HG02981 (cell line): ENCODE results near the gene PAXIP1.
"Not testable (repeated sequence)": the region's sequence is repeated elsewhere in the genome, so short reads cannot be mapped to it uniquely, and the experiment has no call there.

Source experiments
- ATAC-seq: cut with Tn5 transposase; IDR thresholded peaks from one replicate; pipeline ENCODE4 v1.9.1; 2021; ENCODE audit warnings: mild to moderate bottlenecking, moderate library complexity; ENCODE audit not compliant: unreplicated experiment

Gene PAXIP1

GRCh38 chr7:154950960-154951359, 52.0 kb downstream of the PAXIP1 start:
- no peak for ATAC-seq

GRCh38 chr7:154947604-154948003, 55.3 kb downstream of the PAXIP1 start:
- no peak for ATAC-seq

- ATAC-seq, result no peak
Observed at GRCh38 chr7:154946166-154946565, 56.8 kb downstream of the PAXIP1 start.

GRCh38 chr7:154943906-154944305, 59.0 kb downstream of the PAXIP1 start:
- no peak for ATAC-seq

DNA sequence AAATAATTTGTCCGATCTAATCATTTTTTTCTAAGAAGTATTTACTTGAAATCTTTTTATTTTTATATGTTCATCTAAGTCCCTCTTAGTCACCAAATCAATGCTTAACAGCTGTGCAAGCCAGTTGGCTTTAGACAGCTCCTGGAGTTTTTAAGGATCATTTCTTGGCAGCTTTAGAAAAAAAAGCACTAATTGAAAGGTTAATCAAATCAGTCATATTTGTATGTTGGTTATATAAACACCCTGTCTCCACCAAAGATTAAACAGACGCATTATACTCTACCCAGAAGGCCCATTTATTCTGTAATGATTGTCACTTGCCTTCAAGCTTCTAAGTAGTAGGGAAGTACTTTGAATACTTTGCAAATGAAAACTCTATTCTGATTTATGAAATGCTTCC, 60.2 kb downstream of the PAXIP1 start:
- no peak for ATAC-seq

GRCh38 chr7:154937837-154938236, 65.1 kb downstream of the PAXIP1 start:
- no peak for ATAC-seq

- ATAC-seq, result not testable (repeated sequence)
Observed at GRCh38 chr7:154934353-154934952, 68.5 kb downstream of the PAXIP1 start.

GRCh38 chr7:154931906-154932305, 71.0 kb downstream of the PAXIP1 start:
- no peak for ATAC-seq

GRCh38 chr7:154929006-154929726, 73.8 kb downstream of the PAXIP1 start:
- peak; percentile 2 for ATAC-seq

- ATAC-seq, result peak; percentile 77
Observed at GRCh38 chr7:154928136-154929005, 74.6 kb downstream of the PAXIP1 start.

GRCh38 chr7:154927624-154928125, 75.2 kb downstream of the PAXIP1 start:
- ATAC-seq, result peak; percentile 53

- ATAC-seq, result not testable (repeated sequence)
Observed at GRCh38 chr7:154922472-154922871, 80.5 kb downstream of the PAXIP1 start.

GRCh38 chr7:154919344-154920225, 83.3 kb downstream of the PAXIP1 start:
- no peak for ATAC-seq

- no peak for ATAC-seq
Observed at GRCh38 chr7:154918741-154919140, 84.2 kb downstream of the PAXIP1 start.

DNA sequence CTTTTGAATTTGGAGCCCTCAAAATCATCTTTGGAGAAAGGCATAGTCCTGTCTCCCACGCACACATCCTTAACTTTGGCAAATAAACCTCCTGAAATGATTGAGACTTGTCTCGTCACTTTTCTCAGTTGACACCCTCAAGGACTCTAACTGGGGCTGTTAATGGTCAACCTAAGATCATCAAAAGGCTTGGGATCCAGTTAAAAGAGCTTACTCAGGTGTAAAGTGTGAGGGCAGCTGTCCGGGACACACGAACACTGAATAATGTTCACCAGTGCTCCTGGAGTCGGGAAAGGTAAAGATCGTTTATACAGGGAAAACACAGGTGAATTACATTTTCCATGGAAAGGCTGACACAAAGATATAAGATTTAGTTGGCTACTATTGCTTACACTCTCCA, 84.7 kb downstream of the PAXIP1 start:
- no peak for ATAC-seq

DNA sequence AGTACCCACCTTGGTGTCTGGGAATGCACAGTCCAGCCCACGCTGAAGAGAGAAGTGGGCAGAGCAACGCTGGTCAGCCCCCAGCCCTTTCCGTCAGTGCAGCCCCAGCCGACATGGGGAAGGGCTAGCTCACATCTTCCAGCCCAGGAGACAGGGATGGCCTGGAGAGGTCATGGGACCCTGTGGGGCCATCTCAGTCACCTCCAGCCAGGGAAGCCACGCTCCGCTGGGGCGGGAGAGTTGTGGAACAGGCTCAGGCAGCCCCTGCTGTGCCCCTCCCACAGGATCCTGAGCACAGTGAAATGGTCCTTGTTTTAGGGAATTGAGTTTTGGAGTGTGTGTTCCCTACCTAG, 85.1 kb downstream of the PAXIP1 start:
- no peak for ATAC-seq

GRCh38 chr7:154916856-154917807, 85.8 kb downstream of the PAXIP1 start:
- no peak for ATAC-seq

DNA sequence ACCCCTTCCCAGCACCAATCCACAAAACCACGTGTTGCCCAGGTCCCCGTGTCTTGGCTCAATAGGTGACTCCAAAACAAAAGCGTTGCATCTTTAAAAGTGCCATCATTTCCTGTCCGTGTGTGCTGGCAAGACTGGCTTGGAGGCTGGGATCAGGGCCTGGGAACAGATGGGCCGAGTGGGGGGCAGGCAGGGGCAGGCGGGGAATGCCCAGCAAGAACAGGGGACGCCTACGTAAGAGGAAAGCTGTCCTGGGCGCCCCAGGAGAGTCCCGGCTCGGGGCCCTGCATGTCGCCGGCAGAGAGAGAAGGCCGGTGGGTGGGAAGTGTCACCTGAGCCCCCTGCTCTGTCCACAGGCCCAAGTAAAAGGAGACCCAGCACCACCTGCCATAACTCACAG, 86.5 kb downstream of the PAXIP1 start:
- ATAC-seq, result no peak

- no peak for ATAC-seq
Observed at GRCh38 chr7:154915600-154915999, 87.3 kb downstream of the PAXIP1 start.

DNA sequence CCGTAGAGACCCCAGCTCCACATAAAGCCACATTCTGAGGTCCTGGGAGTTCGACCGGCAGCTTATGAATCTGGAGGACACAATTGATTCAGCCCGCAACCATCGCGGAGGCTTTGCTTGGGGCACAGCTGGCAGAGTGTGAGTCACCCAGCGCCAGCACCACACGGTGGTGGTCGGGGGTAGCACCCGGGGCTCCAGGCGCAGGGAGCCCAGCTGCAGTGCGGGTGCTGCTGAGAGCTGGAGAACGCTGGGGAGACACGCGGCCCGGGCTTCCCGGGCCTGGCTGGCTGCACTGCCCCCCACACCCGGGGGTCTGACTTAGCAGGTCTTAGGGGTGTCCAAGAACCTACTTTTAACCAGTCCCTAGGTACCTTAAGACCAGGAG, 87.9 kb downstream of the PAXIP1 start:
- ATAC-seq, result no peak
